ENCODE data around the gene SETBP1. TPM values are rescaled to one million over a fixed set of nuclear protein-coding genes. Genes with fewer than 3 reads are reported as not detected.

The SETBP1 gene
- total RNA-seq, 4 donors from 2014 or later: 16.2 to 33.6 (median 24.4) TPM

DNA sequence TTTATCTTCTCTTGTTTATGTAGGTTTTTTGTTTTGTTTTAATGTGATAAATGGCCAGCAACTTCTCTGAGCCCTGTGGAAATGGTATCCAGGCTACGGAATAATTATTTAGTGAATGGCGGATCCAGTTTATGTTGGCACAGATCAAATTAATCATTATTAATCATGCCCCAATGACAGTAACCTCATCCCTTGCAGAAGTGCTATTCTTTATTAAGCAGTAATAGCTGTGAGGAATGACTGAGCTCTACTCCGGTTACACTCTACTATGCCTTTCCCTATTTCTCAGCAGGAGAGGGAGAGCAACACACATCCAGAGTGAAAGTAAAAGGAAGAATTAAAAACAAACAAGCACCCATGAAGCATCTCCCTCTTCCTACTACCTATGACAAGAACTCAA is 84.8 kb downstream of the SETBP1 start:
- TF ChIP-seq EP300 (IDR thresholded peaks at IDR 0.05; ENCODE audit: low read depth) (no peak), POLR2AphosphoS5 (IDR thresholded peaks at IDR 0.05) (no peak), POLR2A (IDR thresholded peaks at IDR 0.05) (no peak)
- TF ChIP-seq, protein P1, sequence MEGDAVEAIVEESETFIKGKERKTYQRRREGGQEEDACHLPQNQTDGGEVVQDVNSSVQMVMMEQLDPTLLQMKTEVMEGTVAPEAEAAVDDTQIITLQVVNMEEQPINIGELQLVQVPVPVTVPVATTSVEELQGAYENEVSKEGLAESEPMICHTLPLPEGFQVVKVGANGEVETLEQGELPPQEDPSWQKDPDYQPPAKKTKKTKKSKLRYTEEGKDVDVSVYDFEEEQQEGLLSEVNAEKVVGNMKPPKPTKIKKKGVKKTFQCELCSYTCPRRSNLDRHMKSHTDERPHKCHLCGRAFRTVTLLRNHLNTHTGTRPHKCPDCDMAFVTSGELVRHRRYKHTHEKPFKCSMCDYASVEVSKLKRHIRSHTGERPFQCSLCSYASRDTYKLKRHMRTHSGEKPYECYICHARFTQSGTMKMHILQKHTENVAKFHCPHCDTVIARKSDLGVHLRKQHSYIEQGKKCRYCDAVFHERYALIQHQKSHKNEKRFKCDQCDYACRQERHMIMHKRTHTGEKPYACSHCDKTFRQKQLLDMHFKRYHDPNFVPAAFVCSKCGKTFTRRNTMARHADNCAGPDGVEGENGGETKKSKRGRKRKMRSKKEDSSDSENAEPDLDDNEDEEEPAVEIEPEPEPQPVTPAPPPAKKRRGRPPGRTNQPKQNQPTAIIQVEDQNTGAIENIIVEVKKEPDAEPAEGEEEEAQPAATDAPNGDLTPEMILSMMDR (IDR thresholded peaks at IDR 0.05): no peak
- peak overlapping the region; percentile 15 to 56 (median 38) for H3K27ac ChIP-seq
- H3K4me1 ChIP-seq: peaks cover 0 to 29% (median 9%) of the 10 kb centered on the region in 4 donors
- no peaks in the 10 kb centered on the region for H3K27me3 ChIP-seq
- intact Hi-C loops (cut with DNase I; ENCODE audit: low total_unique reads): no loop called here
- no peak for DNase-seq
- in situ Hi-C loops (cut with MboI; ENCODE audit: low pct_ligation_motif_present in 1 of 4, low pct_unique_long_range_greater_than_20kb in 1 of 4, low sequenced_read_pairs in 3 of 4): no loop called here
- no peaks in the 10 kb centered on the region for H3K36me3 ChIP-seq
- no peaks in the 10 kb centered on the region for H3K9me3 ChIP-seq
- H3K4me3 ChIP-seq: no peak overlapping the region
- WGBS, 2 donors (ENCODE audit: low coverage in 1 of 2): 67 to 68% methylated on average over 3 of the region's 3 CpGs

DNA sequence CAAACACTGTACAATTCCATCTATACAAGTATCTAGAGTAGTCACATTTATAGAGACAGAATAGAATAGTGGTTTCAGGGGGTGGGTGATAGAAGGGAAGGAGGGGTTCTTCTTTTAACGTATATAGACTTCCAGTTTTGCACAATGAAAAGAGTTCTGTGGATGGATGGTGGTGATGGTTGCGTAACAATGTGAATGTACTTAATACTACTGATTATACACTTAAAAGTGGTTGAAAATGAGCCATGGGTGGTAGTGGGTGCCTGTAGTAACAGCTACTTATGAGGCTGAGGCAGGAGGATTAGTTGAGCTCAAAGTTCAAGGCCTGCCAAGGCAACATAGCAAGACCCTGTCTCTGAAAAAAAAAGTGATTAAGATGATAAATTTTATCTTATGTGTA is 85.8 kb downstream of the SETBP1 start:
- Histone ChIP-seq H3K4me1 (peaks cover 4 to 34% (median 18%) of the 10 kb centered on the region in 4 donors), H3K9me3 (no peaks in the 10 kb centered on the region), H3K4me3 (no peak overlapping the region), H3K27ac (no peak overlapping the region), H3K36me3 (no peaks in the 10 kb centered on the region), H3K27me3 (no peaks in the 10 kb centered on the region)
- TF ChIP-seq, protein P1 (IDR thresholded peaks at IDR 0.05): no peak
- TF ChIP-seq POLR2AphosphoS5 (IDR thresholded peaks at IDR 0.05): no peak
- TF ChIP-seq EP300 (IDR thresholded peaks at IDR 0.05; ENCODE audit: low read depth): no peak
- TF ChIP-seq POLR2A (IDR thresholded peaks at IDR 0.05): no peak
- 94% methylated on average over 2 of the region's 2 CpGs for WGBS, 2 donors (ENCODE audit: low coverage in 1 of 2)
- in situ Hi-C loops (cut with MboI; ENCODE audit: low pct_ligation_motif_present in 1 of 4, low pct_unique_long_range_greater_than_20kb in 1 of 4, low sequenced_read_pairs in 3 of 4): no loop called here
- intact Hi-C loops (cut with DNase I; ENCODE audit: low total_unique reads): no loop called here
- no peak for DNase-seq

DNA sequence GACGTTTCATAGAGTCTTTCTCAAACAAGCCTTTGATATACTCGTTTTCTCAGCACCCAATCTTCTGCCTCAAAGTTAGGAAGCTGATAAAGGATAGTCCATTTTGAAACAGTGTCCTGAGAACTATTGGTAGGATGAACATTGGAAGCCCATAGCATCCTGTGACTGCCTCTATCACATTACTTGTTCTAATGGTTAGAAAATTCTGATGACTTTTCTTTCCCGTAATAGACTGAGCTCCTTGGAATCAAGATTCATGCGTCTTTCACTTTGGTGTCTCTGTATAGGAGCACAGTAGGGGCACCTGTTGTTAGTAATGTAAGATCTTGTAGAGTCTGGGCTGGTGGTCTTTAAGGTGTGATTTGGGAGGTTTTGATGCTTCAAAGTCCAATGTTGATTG is 87.1 kb downstream of the SETBP1 start:
- Histone ChIP-seq H3K27ac (no peak overlapping the region), H3K4me3 (no peak overlapping the region), H3K36me3 (no peaks in the 10 kb centered on the region), H3K4me1 (peaks cover 14 to 38% (median 22%) of the 10 kb centered on the region in 4 donors), H3K27me3 (no peaks in the 10 kb centered on the region), H3K9me3 (no peaks in the 10 kb centered on the region)
- intact Hi-C loops (cut with DNase I; ENCODE audit: low total_unique reads) (no loop called here), in situ Hi-C loops (cut with MboI; ENCODE audit: low pct_ligation_motif_present in 1 of 4, low pct_unique_long_range_greater_than_20kb in 1 of 4, low sequenced_read_pairs in 3 of 4) (no loop called here)
- 91 to 94% methylated on average over 4 of the region's 4 CpGs for WGBS, 2 donors (ENCODE audit: low coverage in 1 of 2)
- DNase-seq: no peak
- TF ChIP-seq, protein P1 (IDR thresholded peaks at IDR 0.05): no peak
- no peak for TF ChIP-seq EP300 (IDR thresholded peaks at IDR 0.05; ENCODE audit: low read depth)
- TF ChIP-seq POLR2AphosphoS5 (IDR thresholded peaks at IDR 0.05): no peak
- TF ChIP-seq POLR2A (IDR thresholded peaks at IDR 0.05): no peak

DNA sequence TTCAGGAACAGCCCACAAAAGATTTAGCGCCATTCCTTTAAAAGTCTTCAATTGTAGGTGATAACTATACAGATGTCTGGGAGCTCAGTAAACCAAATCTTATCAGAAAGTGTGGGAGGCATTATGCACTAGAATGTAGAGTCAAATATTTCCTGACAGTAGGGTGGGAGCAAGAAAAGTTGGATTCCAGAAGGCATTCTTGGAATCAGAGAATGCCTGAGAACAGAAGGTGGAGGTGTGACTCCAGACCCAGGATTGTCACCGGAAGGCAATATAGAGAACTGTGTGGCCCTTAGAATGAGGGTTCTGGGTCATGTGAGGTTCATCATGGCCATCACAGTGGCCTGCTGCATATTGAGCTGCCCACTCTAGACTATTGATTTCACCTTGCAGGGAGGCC is 90.0 kb downstream of the SETBP1 start:
- Histone ChIP-seq H3K27ac (peak overlapping the region in 1 of 4 donors; percentile 82), H3K4me3 (no peak overlapping the region), H3K4me1 (peaks cover 17 to 36% (median 23%) of the 10 kb centered on the region in 4 donors), H3K36me3 (no peaks in the 10 kb centered on the region), H3K27me3 (no peaks in the 10 kb centered on the region), H3K9me3 (no peaks in the 10 kb centered on the region)
- no peak for DNase-seq
- WGBS, 2 donors (ENCODE audit: low coverage in 1 of 2): 99 to 100% methylated on average over 1 to 2 of the region's 2 CpGs
- intact Hi-C loops (cut with DNase I; ENCODE audit: low total_unique reads) (no loop called here), in situ Hi-C loops (cut with MboI; ENCODE audit: low pct_ligation_motif_present in 1 of 4, low pct_unique_long_range_greater_than_20kb in 1 of 4, low sequenced_read_pairs in 3 of 4) (no loop called here)
- TF ChIP-seq EP300 (IDR thresholded peaks at IDR 0.05; ENCODE audit: low read depth): no peak
- TF ChIP-seq, protein P1 (IDR thresholded peaks at IDR 0.05): no peak
- no peak for TF ChIP-seq POLR2A (IDR thresholded peaks at IDR 0.05)
- TF ChIP-seq POLR2AphosphoS5 (IDR thresholded peaks at IDR 0.05): no peak
